GM13976 (cell line): Measurements from ENCODE around the gene EPN2.

Experiments
- DNase-seq: peaks from one replicate; pipeline ENCODE4 v3.0.0; 2012; ENCODE audit warnings: low spot score
- in situ Hi-C: fragments of 300-500 bp; cut with MboI; formaldehyde crosslinking; loops from one replicate; pipeline ENCODE4 v1.12.0; 2022; ENCODE audit warnings: low sequenced_read_pairs, mixed read lengths, inconsistent platforms; ENCODE audit not compliant: unreplicated experiment
- TF ChIP-seq, protein P1 (sequence below): IDR thresholded peaks from 2 replicates; pipeline ENCODE4 v1.5.1; 2012; ENCODE audit warnings: borderline replicate concordance, mild to moderate bottlenecking; ENCODE audit not compliant: insufficient read depth; ENCODE audit errors: extremely low read depth, missing control alignments, control extremely low read depth

EPN2 gene

GRCh38 chr17:19268611-19269010, 31.4 kb downstream of the EPN2 start:
- TF ChIP-seq, protein P1, sequence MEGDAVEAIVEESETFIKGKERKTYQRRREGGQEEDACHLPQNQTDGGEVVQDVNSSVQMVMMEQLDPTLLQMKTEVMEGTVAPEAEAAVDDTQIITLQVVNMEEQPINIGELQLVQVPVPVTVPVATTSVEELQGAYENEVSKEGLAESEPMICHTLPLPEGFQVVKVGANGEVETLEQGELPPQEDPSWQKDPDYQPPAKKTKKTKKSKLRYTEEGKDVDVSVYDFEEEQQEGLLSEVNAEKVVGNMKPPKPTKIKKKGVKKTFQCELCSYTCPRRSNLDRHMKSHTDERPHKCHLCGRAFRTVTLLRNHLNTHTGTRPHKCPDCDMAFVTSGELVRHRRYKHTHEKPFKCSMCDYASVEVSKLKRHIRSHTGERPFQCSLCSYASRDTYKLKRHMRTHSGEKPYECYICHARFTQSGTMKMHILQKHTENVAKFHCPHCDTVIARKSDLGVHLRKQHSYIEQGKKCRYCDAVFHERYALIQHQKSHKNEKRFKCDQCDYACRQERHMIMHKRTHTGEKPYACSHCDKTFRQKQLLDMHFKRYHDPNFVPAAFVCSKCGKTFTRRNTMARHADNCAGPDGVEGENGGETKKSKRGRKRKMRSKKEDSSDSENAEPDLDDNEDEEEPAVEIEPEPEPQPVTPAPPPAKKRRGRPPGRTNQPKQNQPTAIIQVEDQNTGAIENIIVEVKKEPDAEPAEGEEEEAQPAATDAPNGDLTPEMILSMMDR: no peak
- no peak for DNase-seq
- in situ Hi-C loops: no loop called here

- in situ Hi-C loops: no loop called here
- no peak for DNase-seq
- TF ChIP-seq, protein P1: no peak
Observed at GRCh38 chr17:19269106-19269505, 31.9 kb downstream of the EPN2 start.

DNA sequence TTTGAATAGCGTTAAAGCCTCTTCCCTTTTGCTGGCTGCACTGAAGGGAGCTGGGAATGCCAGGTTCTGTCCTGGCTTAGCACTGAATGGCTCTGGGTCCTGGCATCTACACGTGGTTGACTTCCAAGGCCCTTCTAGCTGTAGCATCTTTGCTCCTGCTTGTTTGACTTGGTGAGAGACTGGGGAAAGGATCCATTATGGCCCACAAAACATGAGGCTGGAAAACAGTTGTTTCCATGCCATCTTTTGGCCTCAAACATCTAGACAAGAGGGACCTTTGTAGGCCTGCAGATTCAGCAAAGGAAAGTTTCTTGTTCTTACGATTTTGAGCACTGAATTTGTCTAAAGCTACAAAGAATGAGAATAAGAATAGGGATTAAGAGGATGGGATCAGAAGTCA, 32.5 kb downstream of the EPN2 start:
- in situ Hi-C loops: no loop called here
- TF ChIP-seq, protein P1: no peak
- DNase-seq: no peak

GRCh38 chr17:19270347-19270703, 33.2 kb downstream of the EPN2 start:
- DNase-seq: no peak
- TF ChIP-seq, protein P1: no peak
- in situ Hi-C loops: no loop called here

DNA sequence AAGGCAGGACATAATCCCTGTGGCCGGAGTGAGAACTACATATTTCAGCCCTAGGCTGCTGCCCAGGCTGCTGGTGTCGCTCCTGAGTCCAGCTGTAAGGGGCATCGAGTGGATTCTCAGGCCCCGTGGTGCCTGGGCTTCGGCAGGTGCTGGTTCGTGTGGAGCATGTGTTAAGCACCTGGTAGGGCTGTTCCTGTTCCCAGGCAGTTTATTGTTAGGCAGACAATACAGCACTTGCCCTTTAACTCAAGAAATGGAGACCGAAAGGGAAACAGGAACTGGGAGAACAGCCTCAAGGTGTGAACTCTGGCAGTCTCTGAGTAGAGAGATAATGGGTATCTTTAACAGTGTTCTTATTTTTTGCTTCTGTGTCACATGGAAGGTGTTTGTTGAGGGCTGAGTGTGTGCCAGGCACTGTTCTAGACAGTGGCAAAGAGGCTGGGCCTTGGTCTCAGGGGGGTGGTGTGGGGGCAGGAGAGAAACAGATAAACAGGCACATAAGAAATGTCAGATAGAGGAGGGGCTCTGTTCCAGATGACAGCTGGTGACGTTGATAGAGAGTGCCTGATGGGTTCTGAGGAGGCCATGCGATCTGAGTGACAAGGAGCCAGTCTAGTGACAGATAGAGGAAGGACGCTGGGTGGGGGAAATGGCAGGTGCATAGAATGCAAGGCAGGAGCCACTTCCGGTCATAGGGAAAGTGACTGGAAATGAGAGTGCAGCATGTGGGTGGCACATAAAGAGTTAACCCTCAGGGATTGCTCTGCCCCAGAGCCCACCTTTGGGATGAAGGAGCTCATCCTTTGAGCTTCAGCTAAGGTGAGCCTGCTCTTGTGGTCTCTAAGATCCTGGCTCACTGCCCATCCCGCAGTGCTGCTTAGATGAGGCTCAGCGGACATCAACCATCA, 33.8 kb downstream of the EPN2 start:
- peak; percentile 66 for DNase-seq
- TF ChIP-seq, protein P1: no peak
- in situ Hi-C loops: no loop called here

GRCh38 chr17:19271780-19272357, 34.7 kb downstream of the EPN2 start:
- TF ChIP-seq, protein P1: no peak
- no peak for DNase-seq
- in situ Hi-C loops: no loop called here

- in situ Hi-C loops: no loop called here
- TF ChIP-seq, protein P1: no peak
- no peak for DNase-seq
Observed at GRCh38 chr17:19273731-19274130, 36.6 kb downstream of the EPN2 start.
